ENCODE measurements around the gene LPCAT3.

LPCAT3 gene

DNA sequence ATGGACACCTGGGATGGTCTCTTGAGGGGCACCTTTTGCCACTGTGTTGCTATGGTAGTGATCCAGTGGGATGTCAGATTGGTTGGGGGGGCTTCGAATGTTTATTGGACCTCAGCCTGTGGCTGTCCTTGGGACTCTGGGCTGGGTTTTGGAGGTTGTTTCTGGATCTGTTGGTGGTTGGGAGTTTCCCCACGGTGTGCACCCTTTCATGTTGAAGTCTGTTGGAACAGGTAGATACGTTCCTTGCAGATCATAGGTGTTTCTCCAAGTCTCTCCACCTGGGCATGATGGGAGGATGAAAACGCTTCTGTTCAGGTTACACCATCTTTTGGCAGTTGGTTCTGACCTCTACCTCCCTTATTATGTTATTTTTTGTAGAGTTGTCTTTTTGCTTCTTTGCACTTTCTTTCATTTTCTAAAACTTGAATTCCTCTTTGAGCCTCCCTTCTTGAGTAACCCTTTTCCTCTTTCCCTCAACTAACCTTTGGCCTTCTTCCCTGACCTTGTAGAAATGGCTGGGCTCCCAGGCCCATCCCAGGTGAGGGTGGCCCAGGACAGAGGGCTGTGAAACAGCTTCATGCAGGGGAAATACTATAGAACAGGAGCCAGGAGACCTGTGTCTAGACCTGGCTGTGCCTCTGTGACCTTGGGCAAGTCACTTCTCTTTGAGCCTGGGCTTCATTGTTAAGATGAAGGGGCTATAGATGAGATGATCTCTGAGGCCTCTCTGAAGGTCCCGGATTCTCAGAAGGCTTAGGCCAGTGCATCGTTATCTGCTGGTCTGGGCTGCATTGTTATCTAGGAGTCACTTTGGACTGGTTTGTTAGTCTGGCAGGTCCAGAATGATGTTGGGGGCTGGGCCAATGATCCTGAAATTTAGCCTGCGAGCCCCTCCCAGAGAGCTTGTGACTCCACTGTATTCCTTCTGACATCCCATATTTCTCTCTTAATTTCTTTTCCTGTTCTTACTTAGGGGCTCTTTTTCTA is 88.5 kb downstream of the LPCAT3 start:
- peaks cover 46% of the 10 kb centered on the region for H3K4me1 ChIP-seq
- H3K4me3 ChIP-seq (ENCODE audit: low read depth, low read length) = peak overlapping the region; percentile 83
- H3K4me2 ChIP-seq (ENCODE audit: low read length) = peak overlapping the region; percentile 66
- no peaks in the 10 kb centered on the region for H3K9me3 ChIP-seq (ENCODE audit: control insufficient read depth, low read length)
- no peak overlapping the region for H3K9ac ChIP-seq
- peak overlapping the region; percentile 90 for H3K27ac ChIP-seq
- H3K36me3 ChIP-seq (ENCODE audit: control insufficient read depth, insufficient read depth, low read length) = no peaks in the 10 kb centered on the region
- TF ChIP-seq, protein P1, sequence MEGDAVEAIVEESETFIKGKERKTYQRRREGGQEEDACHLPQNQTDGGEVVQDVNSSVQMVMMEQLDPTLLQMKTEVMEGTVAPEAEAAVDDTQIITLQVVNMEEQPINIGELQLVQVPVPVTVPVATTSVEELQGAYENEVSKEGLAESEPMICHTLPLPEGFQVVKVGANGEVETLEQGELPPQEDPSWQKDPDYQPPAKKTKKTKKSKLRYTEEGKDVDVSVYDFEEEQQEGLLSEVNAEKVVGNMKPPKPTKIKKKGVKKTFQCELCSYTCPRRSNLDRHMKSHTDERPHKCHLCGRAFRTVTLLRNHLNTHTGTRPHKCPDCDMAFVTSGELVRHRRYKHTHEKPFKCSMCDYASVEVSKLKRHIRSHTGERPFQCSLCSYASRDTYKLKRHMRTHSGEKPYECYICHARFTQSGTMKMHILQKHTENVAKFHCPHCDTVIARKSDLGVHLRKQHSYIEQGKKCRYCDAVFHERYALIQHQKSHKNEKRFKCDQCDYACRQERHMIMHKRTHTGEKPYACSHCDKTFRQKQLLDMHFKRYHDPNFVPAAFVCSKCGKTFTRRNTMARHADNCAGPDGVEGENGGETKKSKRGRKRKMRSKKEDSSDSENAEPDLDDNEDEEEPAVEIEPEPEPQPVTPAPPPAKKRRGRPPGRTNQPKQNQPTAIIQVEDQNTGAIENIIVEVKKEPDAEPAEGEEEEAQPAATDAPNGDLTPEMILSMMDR (IDR thresholded peaks at IDR 0.05) = no peak
- H3K27me3 ChIP-seq (ENCODE audit: control insufficient read depth, insufficient read depth, low read length) = no peaks in the 10 kb centered on the region
- H3K79me2 ChIP-seq = peaks cover 30% of the 10 kb centered on the region
- H2AFZ ChIP-seq = no peak overlapping the region

DNA sequence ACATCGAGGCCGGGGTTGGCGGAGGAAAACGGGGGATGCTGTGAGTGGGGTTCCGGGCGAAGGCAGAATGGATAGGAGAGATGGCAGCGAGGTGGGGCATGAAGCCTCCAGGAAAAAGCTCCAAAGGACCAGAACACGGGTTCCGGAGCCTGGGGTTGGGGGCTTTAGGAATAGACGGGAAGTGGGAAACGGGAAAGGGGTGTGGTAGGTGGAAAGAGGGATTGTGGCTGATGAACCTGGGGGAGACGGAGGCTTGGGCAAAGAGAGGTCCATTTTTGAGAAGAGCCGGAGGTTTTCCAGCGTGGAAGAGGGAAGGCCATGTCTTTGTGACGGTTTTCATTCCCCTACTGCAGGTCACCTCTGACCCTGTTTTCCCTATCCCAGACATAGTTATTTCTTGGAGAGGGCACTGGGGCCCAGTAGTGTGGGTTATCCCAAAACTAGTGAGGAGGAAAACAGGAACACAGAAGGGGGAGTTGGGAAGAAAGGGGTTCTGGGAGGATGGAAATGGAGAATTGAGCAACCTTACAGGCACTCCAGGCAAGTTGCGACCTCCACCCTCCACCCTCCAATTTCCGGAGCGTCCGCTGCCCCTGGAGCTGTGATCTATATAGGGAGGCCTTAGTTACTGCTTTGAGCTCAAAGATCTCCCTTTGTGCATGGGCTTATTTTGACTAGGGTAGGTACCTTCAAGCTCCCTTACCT is 89.4 kb downstream of the LPCAT3 start:
- Histone ChIP-seq H3K27ac (peak overlapping the region; percentile 90), H3K4me1 (peaks cover 50% of the 10 kb centered on the region), H3K27me3 (ENCODE audit: control insufficient read depth, insufficient read depth, low read length) (no peaks in the 10 kb centered on the region), H2AFZ (peak overlapping the region; percentile 57), H3K79me2 (peaks cover 30% of the 10 kb centered on the region), H3K4me3 (ENCODE audit: low read depth, low read length) (peak overlapping the region; percentile 83), H3K9me3 (ENCODE audit: control insufficient read depth, low read length) (no peaks in the 10 kb centered on the region), H3K4me2 (ENCODE audit: low read length) (peak overlapping the region; percentile 66), H3K9ac (peak overlapping the region; percentile 98), H3K36me3 (ENCODE audit: control insufficient read depth, insufficient read depth, low read length) (no peaks in the 10 kb centered on the region)
- TF ChIP-seq, protein P1 (IDR thresholded peaks at IDR 0.05) = no peak

DNA sequence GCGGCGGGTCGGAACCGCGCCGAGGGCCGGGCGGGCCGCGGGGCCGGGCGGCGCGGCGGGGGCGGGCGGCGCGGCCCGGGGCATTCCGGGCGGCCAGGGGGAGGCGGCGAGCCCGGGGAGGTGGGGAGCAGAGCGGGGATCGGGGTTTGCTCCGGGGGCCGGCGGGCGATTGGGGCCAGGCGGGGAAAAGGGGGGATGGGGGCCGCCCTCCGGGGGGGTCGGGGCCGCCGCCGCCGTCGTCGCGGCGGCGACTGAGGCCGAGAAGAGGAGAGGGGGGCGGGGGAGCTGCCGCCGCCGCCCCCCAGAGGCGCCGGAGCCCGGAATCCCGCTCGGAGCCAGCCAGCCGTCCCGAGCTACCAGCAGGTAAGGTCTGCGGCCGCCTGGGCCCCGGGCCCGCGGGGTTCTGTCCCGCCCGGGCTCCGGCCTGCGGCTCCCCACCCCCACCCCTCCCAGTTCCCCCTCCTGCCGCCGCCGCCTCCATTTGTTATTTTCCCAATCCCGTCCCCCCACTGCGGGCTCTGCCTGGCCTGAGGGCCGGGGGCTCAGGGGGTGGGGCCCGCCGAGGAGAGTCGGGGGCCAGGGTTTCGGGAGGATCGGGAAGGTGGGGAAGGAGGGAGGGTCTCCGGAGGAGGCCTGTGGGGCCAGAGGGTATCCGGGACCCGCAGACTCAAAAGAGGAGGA is 90.1 kb downstream of the LPCAT3 start:
- no peaks in the 10 kb centered on the region for H3K27me3 ChIP-seq (ENCODE audit: control insufficient read depth, insufficient read depth, low read length)
- H3K4me1 ChIP-seq = peaks cover 44% of the 10 kb centered on the region
- TF ChIP-seq, protein P1 (IDR thresholded peaks at IDR 0.05) = no peak
- peaks cover 30% of the 10 kb centered on the region for H3K79me2 ChIP-seq
- H3K9ac ChIP-seq = peak overlapping the region; percentile 98
- no peaks in the 10 kb centered on the region for H3K9me3 ChIP-seq (ENCODE audit: control insufficient read depth, low read length)
- peak overlapping the region; percentile 57 for H2AFZ ChIP-seq
- peak overlapping the region; percentile 83 for H3K4me3 ChIP-seq (ENCODE audit: low read depth, low read length)
- no peaks in the 10 kb centered on the region for H3K36me3 ChIP-seq (ENCODE audit: control insufficient read depth, insufficient read depth, low read length)
- H3K27ac ChIP-seq = peak overlapping the region; percentile 90
- peak overlapping the region; percentile 66 for H3K4me2 ChIP-seq (ENCODE audit: low read length)

DNA sequence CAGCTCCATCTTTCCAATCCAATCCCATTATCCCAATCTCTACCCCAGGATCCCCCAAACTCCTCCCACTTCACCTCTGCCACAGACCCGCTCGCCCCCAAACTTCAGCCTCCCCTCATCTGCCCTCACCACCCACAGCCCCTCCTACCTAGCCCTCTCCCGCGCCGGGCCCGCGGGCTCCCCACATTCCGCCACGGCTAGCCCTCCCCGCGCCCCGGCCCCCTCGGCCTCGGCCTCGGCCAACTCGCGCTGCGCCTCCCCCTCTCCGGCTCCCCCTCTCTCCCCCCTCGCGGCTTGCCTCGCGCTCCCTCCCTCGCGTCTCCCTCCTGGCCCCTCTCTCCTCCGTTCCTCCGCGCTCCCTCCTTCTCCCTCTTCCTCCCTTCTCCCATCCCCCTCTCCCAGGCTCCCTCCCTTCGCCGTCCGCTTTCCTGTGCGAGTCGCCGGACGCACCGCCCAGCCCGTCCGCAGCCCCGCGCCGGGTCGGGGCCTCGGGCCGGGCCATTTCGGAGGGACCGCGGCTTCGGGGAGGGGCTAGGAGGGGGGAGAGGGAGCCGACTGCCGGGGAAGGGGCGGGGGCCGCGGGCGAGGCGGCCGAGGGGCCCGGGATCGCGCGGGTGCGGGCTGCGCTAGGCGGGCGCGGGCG is 90.8 kb downstream of the LPCAT3 start, which contains the start of gene ATN1:
TSS of gene ATN1 (plus strand) at position 581 of the 643 bp plus-strand sequence. CDS start 6,043 bp downstream, outside the sequence.
- H3K9me3 ChIP-seq (ENCODE audit: control insufficient read depth, low read length) = no peaks in the 10 kb centered on the region
- peaks cover 38% of the 10 kb centered on the region for H3K4me1 ChIP-seq
- H3K36me3 ChIP-seq (ENCODE audit: control insufficient read depth, insufficient read depth, low read length) = no peaks in the 10 kb centered on the region

More for the DNA sequence above, 90.8 kb downstream of the LPCAT3 start, which contains the start of gene ATN1:
- H3K4me2 ChIP-seq (ENCODE audit: low read length) = peak within 1 kb of the TSS; percentile 79
- peak within 1 kb of the TSS; percentile 83 for H3K4me3 ChIP-seq (ENCODE audit: low read depth, low read length)
- TF ChIP-seq, protein P1 (IDR thresholded peaks at IDR 0.05) = no peak
- peak within 1 kb of the TSS; percentile 98 for H3K9ac ChIP-seq
- no peaks in the 10 kb centered on the region for H3K27me3 ChIP-seq (ENCODE audit: control insufficient read depth, insufficient read depth, low read length)
- H3K79me2 ChIP-seq = peaks cover 27% of the 10 kb centered on the region
- H2AFZ ChIP-seq = peak within 1 kb of the TSS; percentile 90
- H3K27ac ChIP-seq = peak within 1 kb of the TSS; percentile 91
